ENCODE data around the gene TUBA3E. TPM values are rescaled to one million over a fixed set of nuclear protein-coding genes. Genes with fewer than 3 reads are reported as not detected.

TUBA3E gene
- polyA plus RNA-seq (2011; rRNA removed) (not detected in 2 replicates), polyA plus RNA-seq (2017; fragmentation: RNase III; extraction: RNeasy Plus Mini Kit Qiagen cat#74134 plus additional on column Dnase treatment) (not detected in 3 replicates), polyA minus RNA-seq (2011; rRNA and poly(A)+ RNA removed) (not detected in 2 replicates)
- polyA plus RNA-seq (2012; cell fraction: cytosol; rRNA removed), result not detected in 2 replicates
- 0.04 TPM in 1 of 2 replicates, not detected in the other for polyA plus RNA-seq (2012; cell fraction: nucleus; rRNA removed)

DNA sequence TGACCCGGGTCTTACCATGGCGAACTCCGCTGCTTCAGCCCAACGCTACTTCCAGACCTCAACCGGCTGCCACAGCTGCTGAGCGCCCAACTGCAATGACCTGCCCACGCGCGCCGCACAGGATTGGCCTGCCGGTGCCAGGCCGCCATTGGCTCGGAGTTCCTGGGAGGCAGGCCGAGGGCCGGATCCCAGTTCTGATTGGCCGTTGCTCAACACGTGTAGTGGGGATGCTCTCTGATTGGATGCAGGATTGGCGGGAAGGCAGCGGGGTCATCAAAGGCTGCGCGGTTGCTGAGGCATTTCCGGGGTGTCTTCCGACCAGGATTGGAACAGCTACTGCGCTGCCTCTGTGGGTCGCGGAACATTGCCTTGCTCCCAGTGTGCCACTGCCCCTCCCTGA, at the start of gene TUBA3E:
TSS of gene TUBA3E (minus strand) at position 97 of the 400 bp plus-strand sequence. CDS start at position 18, 79 bp downstream.
- Histone ChIP-seq H3K4me1 (0 out of 3 replicates have a peak, but pooled peaks cover 4% of the 10 kb centered on the region), H3K4me3 (no peak within 1 kb of the TSS), H3K4me2 (no peak within 1 kb of the TSS), H3K27ac (no peak within 1 kb of the TSS), H3K9me3 (no peaks in the 10 kb centered on the region)
- no peak for FAIRE-seq
- POLR2A ChIA-PET, result no interaction called here
- CTCF ChIA-PET, result no interaction called here
- ATAC-seq, result no peak
- TF ChIP-seq ZFP36 (IDR thresholded peaks at IDR 0.05; ENCODE audit: borderline replicate concordance, partially characterized antibody) (no peak), ZC3H11A (IDR thresholded peaks at IDR 0.05) (no peak), HDAC2 (IDR thresholded peaks at IDR 0.05) (no peak), PHF8 (IDR thresholded peaks at IDR 0.05; ENCODE audit: borderline replicate concordance, low read depth) (no peak)
- TF ChIP-seq, protein P1, sequence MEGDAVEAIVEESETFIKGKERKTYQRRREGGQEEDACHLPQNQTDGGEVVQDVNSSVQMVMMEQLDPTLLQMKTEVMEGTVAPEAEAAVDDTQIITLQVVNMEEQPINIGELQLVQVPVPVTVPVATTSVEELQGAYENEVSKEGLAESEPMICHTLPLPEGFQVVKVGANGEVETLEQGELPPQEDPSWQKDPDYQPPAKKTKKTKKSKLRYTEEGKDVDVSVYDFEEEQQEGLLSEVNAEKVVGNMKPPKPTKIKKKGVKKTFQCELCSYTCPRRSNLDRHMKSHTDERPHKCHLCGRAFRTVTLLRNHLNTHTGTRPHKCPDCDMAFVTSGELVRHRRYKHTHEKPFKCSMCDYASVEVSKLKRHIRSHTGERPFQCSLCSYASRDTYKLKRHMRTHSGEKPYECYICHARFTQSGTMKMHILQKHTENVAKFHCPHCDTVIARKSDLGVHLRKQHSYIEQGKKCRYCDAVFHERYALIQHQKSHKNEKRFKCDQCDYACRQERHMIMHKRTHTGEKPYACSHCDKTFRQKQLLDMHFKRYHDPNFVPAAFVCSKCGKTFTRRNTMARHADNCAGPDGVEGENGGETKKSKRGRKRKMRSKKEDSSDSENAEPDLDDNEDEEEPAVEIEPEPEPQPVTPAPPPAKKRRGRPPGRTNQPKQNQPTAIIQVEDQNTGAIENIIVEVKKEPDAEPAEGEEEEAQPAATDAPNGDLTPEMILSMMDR (IDR thresholded peaks at IDR 0.05), result no peak
- no CpG with 5 or more reads among the region's 26 CpGs for WGBS (ENCODE audit: missing lambda C conversion rate)
- no peak for DNase-seq (ENCODE audit: low read depth in 1 of 2, low spot score in 1 of 2)

DNA sequence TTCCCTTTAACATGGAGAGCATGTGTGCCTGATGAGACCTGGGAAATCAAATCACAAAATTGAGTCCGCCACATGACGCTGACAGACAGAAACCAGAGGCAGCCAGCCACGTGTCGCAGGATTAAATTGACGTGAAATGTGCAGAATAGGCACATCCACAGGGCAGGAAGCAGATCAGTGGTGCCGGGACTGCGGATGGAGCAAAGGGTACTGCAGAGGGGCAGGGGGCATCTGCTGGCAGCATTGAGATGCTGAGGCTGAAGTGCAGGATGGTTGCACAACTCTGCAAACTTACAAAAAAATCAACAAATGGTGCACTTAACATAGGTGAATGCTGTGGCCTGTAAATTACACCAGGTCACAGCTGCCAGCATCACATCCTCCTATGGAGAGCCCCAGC, 48.2 kb upstream of the TUBA3E start:
- WGBS (ENCODE audit: missing lambda C conversion rate), result 86% methylated on average over 7 of the region's 7 CpGs
- Histone ChIP-seq H3K27ac (no peak overlapping the region), H3K4me3 (no peak overlapping the region), H3K4me2 (no peak overlapping the region), H3K4me1 (peaks cover 4% of the 10 kb centered on the region), H3K9me3 (no peaks in the 10 kb centered on the region)
- DNase-seq (ENCODE audit: low read depth in 1 of 2, low spot score in 1 of 2), result no peak
- TF ChIP-seq HDAC2 (IDR thresholded peaks at IDR 0.05) (no peak), FOSL2 (IDR thresholded peaks at IDR 0.05) (no peak), FOSL2 (CRISPR knock-in tag; IDR thresholded peaks at IDR 0.05) (no peak), RAD21 (conservative IDR thresholded peaks at IDR 0.05 in 1 of 2, IDR thresholded peaks at IDR 0.05 in 1 of 2) (no peak), RFX5 (IDR thresholded peaks at IDR 0.05) (no peak), RARB (CRISPR knock-in tag; IDR thresholded peaks at IDR 0.05) (no peak), EHMT2 (IDR thresholded peaks at IDR 0.05; ENCODE audit: low read depth) (no peak), CBX2 (IDR thresholded peaks at IDR 0.05; ENCODE audit: borderline replicate concordance, low read depth) (no peak), BHLHE40 (IDR thresholded peaks at IDR 0.05; ENCODE audit: low read depth, low read length) (no peak), TP53 (CRISPR knock-in tag; IDR thresholded peaks at IDR 0.05) (no peak), ZFP36 (IDR thresholded peaks at IDR 0.05; ENCODE audit: borderline replicate concordance, partially characterized antibody) (no peak), HOXB13 (CRISPR knock-in tag; IDR thresholded peaks at IDR 0.05; ENCODE audit: low read depth) (no peak), ZC3H11A (IDR thresholded peaks at IDR 0.05) (no peak), POLR2AphosphoS2 (conservative IDR thresholded peaks at IDR 0.05; ENCODE audit: low read length) (no peak), RNF2 (IDR thresholded peaks at IDR 0.05; ENCODE audit: borderline replicate concordance, low read depth) (no peak), RCOR1 (IDR thresholded peaks at IDR 0.05; ENCODE audit: low read depth, low read length) (no peak)
- TF ChIP-seq, protein P2, sequence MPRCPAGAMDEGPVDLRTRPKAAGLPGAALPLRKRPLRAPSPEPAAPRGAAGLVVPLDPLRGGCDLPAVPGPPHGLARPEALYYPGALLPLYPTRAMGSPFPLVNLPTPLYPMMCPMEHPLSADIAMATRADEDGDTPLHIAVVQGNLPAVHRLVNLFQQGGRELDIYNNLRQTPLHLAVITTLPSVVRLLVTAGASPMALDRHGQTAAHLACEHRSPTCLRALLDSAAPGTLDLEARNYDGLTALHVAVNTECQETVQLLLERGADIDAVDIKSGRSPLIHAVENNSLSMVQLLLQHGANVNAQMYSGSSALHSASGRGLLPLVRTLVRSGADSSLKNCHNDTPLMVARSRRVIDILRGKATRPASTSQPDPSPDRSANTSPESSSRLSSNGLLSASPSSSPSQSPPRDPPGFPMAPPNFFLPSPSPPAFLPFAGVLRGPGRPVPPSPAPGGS (IDR thresholded peaks at IDR 0.05), result no peak
- TF ChIP-seq, protein P3, sequence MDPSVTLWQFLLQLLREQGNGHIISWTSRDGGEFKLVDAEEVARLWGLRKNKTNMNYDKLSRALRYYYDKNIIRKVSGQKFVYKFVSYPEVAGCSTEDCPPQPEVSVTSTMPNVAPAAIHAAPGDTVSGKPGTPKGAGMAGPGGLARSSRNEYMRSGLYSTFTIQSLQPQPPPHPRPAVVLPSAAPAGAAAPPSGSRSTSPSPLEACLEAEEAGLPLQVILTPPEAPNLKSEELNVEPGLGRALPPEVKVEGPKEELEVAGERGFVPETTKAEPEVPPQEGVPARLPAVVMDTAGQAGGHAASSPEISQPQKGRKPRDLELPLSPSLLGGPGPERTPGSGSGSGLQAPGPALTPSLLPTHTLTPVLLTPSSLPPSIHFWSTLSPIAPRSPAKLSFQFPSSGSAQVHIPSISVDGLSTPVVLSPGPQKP (IDR thresholded peaks at IDR 0.05; ENCODE audit: low read depth, low read length), result no peak
- TF ChIP-seq, protein P4, sequence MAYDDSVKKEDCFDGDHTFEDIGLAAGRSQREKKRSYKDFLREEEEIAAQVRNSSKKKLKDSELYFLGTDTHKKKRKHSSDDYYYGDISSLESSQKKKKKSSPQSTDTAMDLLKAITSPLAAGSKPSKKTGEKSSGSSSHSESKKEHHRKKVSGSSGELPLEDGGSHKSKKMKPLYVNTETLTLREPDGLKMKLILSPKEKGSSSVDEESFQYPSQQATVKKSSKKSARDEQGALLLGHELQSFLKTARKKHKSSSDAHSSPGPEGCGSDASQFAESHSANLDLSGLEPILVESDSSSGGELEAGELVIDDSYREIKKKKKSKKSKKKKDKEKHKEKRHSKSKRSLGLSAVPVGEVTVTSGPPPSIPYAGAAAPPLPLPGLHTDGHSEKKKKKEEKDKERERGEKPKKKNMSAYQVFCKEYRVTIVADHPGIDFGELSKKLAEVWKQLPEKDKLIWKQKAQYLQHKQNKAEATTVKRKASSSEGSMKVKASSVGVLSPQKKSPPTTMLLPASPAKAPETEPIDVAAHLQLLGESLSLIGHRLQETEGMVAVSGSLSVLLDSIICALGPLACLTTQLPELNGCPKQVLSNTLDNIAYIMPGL (CRISPR knock-in tag; IDR thresholded peaks at IDR 0.05; ENCODE audit: borderline replicate concordance), result no peak
- TF ChIP-seq, protein P5, sequence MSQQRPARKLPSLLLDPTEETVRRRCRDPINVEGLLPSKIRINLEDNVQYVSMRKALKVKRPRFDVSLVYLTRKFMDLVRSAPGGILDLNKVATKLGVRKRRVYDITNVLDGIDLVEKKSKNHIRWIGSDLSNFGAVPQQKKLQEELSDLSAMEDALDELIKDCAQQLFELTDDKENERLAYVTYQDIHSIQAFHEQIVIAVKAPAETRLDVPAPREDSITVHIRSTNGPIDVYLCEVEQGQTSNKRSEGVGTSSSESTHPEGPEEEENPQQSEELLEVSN (IDR thresholded peaks at IDR 0.05; ENCODE audit: borderline replicate concordance, low read depth), result no peak
- FAIRE-seq, result no peak
- ChIA-PET CTCF (no interaction called here), POLR2A (no interaction called here)
- ATAC-seq, result no peak

All from A549 (cell line).